GM21360 (cell line): Measurements from ENCODE around the gene EVA1C.
"Not testable (repeated sequence)": the region's sequence is repeated elsewhere in the genome, so short reads cannot be mapped to it uniquely, and the experiment has no call there.

ENCODE experiments used
- ATAC-seq: cut with Tn5 transposase; IDR thresholded peaks from one replicate; pipeline ENCODE4 v1.9.1; 2021; ENCODE audit warnings: mild to moderate bottlenecking, moderate library complexity; ENCODE audit not compliant: unreplicated experiment

The EVA1C gene, protein sequence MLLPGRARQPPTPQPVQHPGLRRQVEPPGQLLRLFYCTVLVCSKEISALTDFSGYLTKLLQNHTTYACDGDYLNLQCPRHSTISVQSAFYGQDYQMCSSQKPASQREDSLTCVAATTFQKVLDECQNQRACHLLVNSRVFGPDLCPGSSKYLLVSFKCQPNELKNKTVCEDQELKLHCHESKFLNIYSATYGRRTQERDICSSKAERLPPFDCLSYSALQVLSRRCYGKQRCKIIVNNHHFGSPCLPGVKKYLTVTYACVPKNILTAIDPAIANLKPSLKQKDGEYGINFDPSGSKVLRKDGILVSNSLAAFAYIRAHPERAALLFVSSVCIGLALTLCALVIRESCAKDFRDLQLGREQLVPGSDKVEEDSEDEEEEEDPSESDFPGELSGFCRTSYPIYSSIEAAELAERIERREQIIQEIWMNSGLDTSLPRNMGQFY

DNA sequence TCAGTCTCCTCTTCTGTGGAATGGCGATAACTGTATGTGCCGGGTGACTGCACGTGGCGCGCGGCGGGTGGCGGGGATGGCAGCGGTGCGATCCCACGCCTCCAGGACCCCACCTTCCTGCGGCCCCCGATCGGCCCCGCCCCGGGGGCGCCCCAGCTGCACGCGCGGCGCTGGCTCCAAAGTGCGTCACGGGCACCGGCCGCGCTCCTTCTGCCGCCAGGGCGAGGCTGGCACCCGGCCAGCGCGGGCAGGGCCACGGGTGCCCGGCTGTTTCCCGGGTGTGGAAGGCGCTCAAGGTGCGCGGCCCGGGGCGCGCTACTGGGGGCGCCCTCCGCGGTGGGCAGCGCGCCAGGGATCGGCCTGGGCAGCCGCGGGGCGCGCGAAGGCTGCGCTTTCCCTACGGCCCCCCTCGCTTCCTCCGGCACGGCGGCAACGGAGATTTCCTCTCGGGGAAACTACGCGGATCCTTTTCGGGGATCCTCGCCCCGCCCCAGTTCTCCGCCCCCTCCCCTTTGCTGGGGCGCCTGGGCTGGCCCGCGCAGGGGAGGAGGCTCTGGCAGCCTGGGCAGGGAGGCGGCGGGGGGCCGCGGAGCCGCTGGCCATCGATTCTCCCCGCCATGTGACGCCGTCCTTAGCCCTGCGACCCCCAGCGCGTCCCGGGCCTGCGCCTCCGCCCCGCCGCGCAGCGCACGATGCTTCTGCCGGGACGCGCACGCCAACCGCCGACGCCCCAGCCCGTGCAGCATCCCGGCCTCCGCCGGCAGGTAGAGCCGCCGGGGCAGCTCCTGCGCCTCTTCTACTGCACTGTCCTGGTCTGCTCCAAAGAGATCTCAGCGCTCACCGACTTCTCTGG lies at the start of gene EVA1C:
EVA1C (plus strand) TSS at position 545 of the 853 bp plus-strand sequence; CDS start at position 693, 148 bp downstream.
- no peak for ATAC-seq

DNA sequence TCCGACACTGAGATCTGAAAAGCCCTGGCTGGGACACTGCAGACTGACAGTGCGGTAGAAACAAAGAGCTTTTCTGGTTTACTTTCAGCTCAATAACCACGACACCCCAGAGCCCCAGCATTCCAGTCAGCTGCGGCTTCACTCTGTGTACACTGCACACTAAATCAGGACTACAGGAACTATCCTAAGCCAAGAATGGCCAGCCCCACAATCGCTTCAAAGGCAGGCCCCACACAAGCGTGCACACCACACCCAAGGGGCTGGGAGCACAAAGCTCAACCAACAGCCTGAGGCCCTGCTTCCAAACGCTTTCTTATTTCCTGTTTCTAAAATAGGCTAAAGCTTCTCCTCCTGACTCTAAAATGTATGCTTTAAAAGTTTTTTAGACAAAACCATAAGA lies 48.1 kb upstream of the EVA1C start:
- ATAC-seq, result no peak

GRCh38 chr21:32364796-32365195 lies 47.7 kb upstream of the EVA1C start:
- no peak for ATAC-seq

DNA sequence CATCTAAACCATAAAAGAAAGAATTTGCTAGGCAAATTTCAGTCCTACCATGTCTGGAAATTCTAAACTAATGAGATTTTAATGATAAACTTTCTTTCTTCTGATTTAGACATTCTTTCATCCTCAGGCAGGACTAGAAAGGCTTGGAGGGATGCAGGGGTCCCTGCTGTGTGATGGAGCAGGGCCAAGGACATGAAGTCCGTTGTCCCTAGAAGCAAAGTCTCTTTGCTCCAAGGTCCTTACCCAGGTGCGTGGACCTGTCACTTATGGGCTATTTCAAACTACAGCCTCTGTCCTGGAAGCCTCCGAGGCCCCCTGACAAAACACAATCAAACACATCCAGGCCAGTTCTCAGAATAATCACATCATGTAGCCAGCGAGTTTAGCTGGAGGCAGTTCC lies 46.3 kb upstream of the EVA1C start:
- ATAC-seq, result no peak

DNA sequence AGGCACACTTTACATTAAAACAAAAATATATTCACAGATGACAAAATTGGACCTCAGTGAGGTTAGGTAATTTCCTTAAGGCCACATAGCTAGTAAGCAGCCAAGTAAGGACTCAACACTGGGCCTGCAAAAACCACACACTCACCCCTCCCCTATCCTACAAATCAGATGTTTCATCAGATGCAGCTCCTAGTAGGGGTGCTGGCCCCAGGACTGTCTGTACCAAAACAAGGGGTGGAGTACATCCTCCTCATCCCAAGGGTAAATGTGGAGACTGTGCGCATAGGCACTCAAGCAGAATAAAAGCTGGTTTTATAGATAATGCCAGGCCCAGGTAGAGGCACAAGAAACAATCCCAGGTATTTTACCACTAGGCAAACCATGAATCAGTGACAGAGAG lies 45.3 kb upstream of the EVA1C start:
- ATAC-seq, result no peak

GRCh38 chr21:32368386-32368785 lies 44.1 kb upstream of the EVA1C start:
- no peak for ATAC-seq

DNA sequence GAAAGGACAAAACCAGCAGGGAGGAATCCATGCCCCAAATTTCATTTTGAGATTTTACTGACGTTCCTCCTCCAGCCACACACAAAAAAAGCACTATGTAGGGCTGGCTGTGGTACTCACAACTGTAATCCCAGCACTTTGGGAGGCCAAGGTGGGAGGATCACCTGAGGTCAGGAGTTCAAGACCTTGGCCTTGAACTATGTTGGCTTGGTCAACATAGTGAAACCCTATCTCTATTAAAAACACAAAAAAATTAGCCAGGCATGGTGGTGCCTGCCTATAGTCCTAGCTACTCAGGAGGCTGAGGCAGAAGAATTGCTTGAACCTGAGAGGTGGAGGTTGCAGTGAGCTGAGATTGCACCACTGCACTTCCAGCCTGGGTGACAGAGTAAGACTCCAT lies 43.5 kb upstream of the EVA1C start:
- not testable (repeated sequence) for ATAC-seq

- no peak for ATAC-seq
Measured at GRCh38 chr21:32370998-32371766, 41.3 kb upstream of the EVA1C start.

- no peak for ATAC-seq
Measured at GRCh38 chr21:32371913-32372314, 40.6 kb upstream of the EVA1C start.

DNA sequence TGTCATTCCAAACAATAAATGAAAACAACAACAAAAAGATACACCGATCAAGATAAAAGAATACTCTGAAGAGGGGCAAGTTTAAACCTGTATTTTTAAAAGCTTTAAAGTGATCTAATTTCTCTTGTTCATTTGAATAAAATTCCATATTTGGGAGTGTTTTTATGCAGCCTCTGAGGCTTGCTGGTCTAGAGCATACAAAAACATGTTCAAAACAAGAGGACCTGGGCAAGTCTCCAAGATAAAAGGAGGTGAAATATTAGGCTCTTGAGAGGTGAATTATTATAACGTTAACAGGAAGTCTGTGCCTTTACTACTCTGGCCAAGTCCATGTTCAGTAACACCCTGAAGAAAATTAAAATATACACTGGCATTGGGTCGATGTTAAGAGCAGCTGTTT lies 39.8 kb upstream of the EVA1C start:
- ATAC-seq, result no peak

DNA sequence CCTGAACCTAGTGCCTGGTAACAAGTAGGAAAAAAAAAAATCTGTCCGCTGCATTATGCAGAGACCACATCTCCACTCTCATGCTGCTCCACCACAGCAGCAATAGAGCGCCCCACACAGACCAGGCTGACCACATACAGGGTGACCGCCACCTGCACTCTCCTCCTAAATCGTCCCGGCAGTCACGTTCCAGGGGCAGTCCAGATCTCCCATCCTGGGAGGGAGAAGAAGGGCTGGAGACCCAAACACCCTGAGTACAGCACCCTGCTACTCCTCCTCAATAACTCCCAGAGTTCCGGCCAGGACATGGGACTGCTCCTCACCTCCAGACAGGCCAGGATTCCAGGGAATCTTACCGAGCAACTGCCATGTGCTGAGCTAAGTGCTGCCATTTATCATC lies 35.0 kb upstream of the EVA1C start:
- ATAC-seq, result no peak

DNA sequence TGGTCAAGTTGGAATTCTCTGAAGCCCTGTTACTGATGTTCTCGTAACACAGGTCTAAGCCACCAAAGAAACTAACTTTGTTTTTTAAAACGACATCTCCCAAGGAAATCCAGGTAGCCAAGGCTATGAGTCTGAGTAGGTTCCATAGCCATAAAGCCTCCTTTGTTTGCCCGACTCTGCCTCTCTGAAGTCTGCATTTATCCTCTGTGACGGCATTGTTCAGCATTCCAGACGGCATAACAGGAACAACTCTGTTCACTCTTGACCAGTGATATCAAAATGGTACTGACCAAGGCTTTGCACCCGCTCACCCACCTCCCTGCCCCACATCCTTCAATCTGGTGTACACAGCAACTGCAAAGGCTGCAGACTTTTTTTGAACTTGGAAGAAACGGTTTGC lies 34.5 kb upstream of the EVA1C start:
- ATAC-seq, result no peak

DNA sequence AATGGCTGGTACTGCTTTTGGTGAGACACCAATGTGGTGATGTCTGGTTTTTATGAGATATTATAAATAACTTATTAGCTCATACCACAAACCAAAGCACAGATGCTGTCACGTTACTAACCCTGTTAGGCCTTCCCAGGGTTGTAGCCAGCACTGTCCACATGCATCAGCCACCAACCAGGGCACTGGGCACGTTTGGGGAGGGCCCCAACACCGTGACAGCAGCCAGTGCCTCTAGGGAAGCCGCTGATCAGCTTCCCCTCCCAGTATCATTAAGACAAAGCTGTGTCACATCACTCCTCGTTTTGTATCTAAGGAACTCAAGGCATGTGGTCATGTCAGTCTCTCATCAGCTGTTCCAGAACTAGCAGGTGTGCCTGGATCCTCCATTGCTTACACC lies 33.5 kb upstream of the EVA1C start:
- no peak for ATAC-seq

DNA sequence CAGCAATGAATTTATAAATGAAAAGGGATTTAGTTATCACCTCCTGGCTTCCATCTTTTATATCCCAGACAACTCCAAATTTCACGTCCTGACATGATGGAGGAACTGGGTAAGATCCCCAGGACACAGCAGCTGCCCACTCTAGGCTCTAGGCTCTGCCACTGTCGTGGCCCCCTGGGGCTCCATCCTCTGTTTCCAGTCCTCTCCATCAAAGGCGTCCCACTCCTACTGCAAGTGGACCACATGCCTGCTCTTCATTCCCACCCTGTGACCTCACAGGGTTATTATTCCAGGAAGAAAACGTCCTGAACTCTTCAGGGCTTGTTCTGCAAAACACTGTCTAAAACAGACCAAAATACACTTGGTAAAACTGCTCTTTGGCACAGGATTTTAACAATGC lies 31.6 kb upstream of the EVA1C start:
- no peak for ATAC-seq

DNA sequence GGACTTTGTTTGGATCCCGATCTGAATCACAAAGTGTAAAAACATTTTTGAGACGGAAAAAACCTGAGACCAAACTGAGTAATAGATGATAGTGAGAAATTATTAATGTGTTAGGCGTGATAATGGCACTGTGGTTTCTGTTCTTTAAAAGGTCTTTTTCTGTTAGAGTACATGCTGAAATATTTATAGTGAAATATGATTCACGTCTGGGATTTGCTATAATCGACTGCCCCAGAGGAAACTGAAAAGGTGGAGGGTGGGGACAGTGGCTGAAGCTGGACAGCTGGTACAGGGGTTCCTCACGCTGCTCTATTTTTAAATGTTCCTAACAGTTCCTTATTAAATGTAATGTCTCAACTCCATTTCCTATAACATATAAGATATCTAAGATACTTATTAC lies 30.9 kb upstream of the EVA1C start:
- ATAC-seq, result no peak

DNA sequence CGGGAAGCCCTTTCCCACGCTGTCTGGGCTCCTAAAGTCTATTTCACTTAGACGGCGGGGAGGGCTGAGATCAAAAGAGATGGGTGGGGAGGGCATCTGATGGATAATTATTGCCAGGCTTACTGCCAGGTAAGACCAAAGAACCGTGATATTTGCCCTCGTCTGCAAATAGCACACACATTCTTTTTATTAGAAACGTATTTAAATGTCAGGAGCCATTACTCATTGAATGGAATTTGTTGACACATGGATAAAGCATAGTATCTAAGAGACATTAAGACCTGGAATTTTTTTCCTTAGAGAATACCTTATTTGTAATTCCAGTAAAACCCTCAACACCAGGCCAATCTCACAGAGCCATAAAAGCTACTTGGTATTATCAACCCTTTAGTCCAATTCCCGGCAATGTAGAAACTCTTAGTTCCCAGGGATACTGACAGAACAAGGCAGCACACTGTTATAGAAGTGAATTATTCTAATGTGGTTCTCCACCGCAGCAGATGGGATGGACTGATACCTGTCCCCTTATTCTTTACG lies 30.3 kb upstream of the EVA1C start:
- no peak for ATAC-seq

DNA sequence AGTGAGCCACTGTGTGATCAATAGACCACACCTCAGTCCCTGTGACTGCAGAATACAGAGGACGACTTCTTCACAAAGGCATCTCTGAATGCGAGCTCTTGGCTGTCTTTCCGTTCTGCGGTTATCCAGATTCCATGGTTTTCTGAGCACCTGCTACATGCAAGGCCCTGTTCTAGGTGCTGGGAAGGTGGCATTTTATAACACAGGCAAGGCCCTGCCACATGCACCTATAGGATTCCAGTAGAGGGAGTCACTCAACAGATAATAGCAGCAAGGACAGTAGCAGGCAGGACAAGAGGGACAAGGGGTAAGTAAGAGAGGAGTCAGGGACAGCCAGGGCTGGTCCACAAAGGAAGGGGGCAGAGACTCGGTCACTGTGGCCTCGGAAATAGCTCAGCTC lies 28.7 kb upstream of the EVA1C start:
- ATAC-seq, result no peak

- ATAC-seq, result no peak
Measured at GRCh38 chr21:32386195-32386870, 26.2 kb upstream of the EVA1C start.

- ATAC-seq, result no peak
Measured at GRCh38 chr21:32387151-32387550, 25.4 kb upstream of the EVA1C start.

DNA sequence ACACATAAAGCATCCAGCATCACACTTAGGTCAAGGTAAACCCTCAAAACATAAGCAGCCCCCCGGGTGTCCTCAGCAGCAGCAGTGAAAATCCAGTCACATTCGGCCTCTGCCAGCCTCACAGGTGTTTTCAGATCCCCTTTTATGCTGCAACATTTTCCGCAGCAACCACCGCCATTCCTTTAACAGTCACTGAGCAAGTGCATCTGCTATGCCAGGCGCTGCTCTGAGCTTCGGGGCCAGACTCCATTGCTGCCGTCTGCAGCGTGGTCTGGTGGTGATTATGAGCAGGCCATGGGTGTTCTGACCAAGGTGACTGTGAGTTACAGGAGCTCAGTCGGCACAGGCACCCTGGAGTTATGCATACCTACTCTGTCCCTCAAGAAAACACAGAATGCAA lies 24.2 kb upstream of the EVA1C start:
- ATAC-seq, result no peak
